H1 (cell line): Measurements from ENCODE around the gene TNS3. TPM values are rescaled to one million over a fixed set of nuclear protein-coding genes. Genes with fewer than 3 reads are reported as not detected.

ENCODE experiments used
- CHD7 ChIP-seq: fragments of 300-600 bp; sonication (generic); IDR thresholded peaks from 2 replicates; pipeline ENCODE4 v1.7.1; 2012; ENCODE audit warnings: low read length, moderate library complexity, mild to moderate bottlenecking, inconsistent platforms; ENCODE audit not compliant: insufficient replicate concordance
- FOSL1 ChIP-seq: IDR thresholded peaks from 2 replicates; pipeline ENCODE4 v1.6.1; 2011; ENCODE audit warnings: mild to moderate bottlenecking, low read depth, low read length, moderate library complexity; ENCODE audit not compliant: insufficient read depth
- MAX ChIP-seq: IDR thresholded peaks from 2 replicates; pipeline ENCODE4 v1.6.1; 2012; ENCODE audit warnings: inconsistent platforms
- polyA plus RNA-seq, 7 experiments: library from polyadenylated mRNA; depleted of rRNA in 3 of 7; stranded (reverse) in 5 of 7; unstranded in 2 of 7; fragments of >200 nt in 5 of 7; fragments of 200-250 nt in 2 of 7; gene quantifications; 1 replicate in 5 of 7; 2 replicates in 1 of 7; 4 replicates in 1 of 7; pipeline versions ENCODE4 v1.2.1 to v1.2.3, GENCODE V29; 2011 to 2013; ENCODE audit warnings: missing spikeins in 2 of 7, mixed read lengths in 2 of 7
- total RNA-seq: library from RNA; stranded (reverse); fragmentation: NEBNext Ultra II Directional; extraction: Animal tissue kit (Norgen Biotek cat#: 25700); gene quantifications from 2 replicates; pipeline ENCODE4 v1.2.1, GENCODE V29; 2021

Gene TNS3
- total and polyA plus RNA-seq, 2 of the 8 experiments (the other 6 are each of a cell fraction or from before 2014, with no cell fraction given): 11.9 to 24.2 TPM

GRCh38 chr7:47264021-47264651, 317.8 kb downstream of the TNS3 start (continued):
- TF ChIP-seq MAX (no peak), CHD7 (no peak), FOSL1 (no peak)
